Karpas-422 (cell line): ENCODE data around the gene ZMIZ1. TPM values are rescaled to one million over a fixed set of nuclear protein-coding genes. Genes with fewer than 3 reads are reported as not detected.

Experiments
- DNase-seq: peaks from one replicate; pipeline ENCODE4 v3.0.0-alpha.2; 2015
- H2AFZ ChIP-seq: fragments of 200-600 bp; sonication (generic); 2 replicates; pipeline ENCODE4 v1.6.1; 2014; ENCODE audit warnings: antibody characterized with exemption, low read length, mixed read lengths
- H3K27ac ChIP-seq: fragments of 200-600 bp; sonication (generic); 2 replicates; pipeline ENCODE4 v1.5.1; 2014; ENCODE audit warnings: mild to moderate bottlenecking, low read length, moderate library complexity
- H3K27me3 ChIP-seq: fragments of 200-600 bp; sonication (generic); 2 replicates; pipeline ENCODE4 v1.6.1; 2014; ENCODE audit warnings: low read length, mixed read lengths
- H3K36me3 ChIP-seq: fragments of 200-600 bp; sonication (generic); 2 replicates; pipeline ENCODE4 v1.6.1; 2014; ENCODE audit warnings: low read length, mixed read lengths; ENCODE audit not compliant: insufficient read depth
- H3K4me1 ChIP-seq: fragments of 200-600 bp; sonication (generic); 2 replicates; pipeline ENCODE4 v1.6.1; 2014; ENCODE audit warnings: mild to moderate bottlenecking, low read length, mixed read lengths
- H3K4me2 ChIP-seq: fragments of 200-600 bp; sonication (generic); 2 replicates; pipeline ENCODE4 v1.6.1; 2014; ENCODE audit warnings: low read length, low read depth, mild to moderate bottlenecking; ENCODE audit not compliant: poor library complexity, severe bottlenecking
- H3K4me3 ChIP-seq: fragments of 200-600 bp; sonication (generic); 2 replicates; pipeline ENCODE4 v1.5.1; 2014; ENCODE audit warnings: mild to moderate bottlenecking, antibody characterized with exemption, low read length, mixed read lengths
- H3K79me2 ChIP-seq: fragments of 200-600 bp; sonication (generic); 2 replicates; pipeline ENCODE4 v1.6.1; 2014; ENCODE audit warnings: mild to moderate bottlenecking, low read length, mixed read lengths
- H3K9ac ChIP-seq: fragments of 200-600 bp; sonication (generic); 2 replicates; pipeline ENCODE4 v1.6.0; 2014; ENCODE audit warnings: low read length
- H3K9me2 ChIP-seq: fragments of 200-600 bp; sonication (generic), shearing (Covaris generic); replicated peaks from 2 replicates; pipeline ENCODE4 v1.6.0; 2014; ENCODE audit warnings: mild to moderate bottlenecking, low read length, moderate library complexity; ENCODE audit not compliant: insufficient read depth
- H3K9me3 ChIP-seq: fragments of 300-700, 200-600 bp; sonication (generic); 2 replicates; pipeline ENCODE4 v1.6.1; 2014; ENCODE audit warnings: low read length, mixed read lengths
- H4K20me1 ChIP-seq: fragments of 200-600 bp; sonication (generic); 2 replicates; pipeline ENCODE4 v1.6.1; 2014; ENCODE audit warnings: mild to moderate bottlenecking, antibody characterized with exemption, low read length, low read depth; ENCODE audit not compliant: insufficient read depth
- total RNA-seq: library from RNA; depleted of rRNA; stranded (reverse); fragments of >200 nt; shearing (Covaris generic); gene quantifications from 2 replicates; pipeline ENCODE4 v1.2.3, GENCODE V29; 2014; ENCODE audit warnings: low replicate concordance

ZMIZ1 gene
- total RNA-seq, 1 experiment from 2014 or later: 73.1 TPM

- no peaks in the 10 kb centered on the region for H3K9me2 ChIP-seq
- H3K4me3 ChIP-seq: no peak overlapping the region
- no peaks in the 10 kb centered on the region for H3K27me3 ChIP-seq
- H2AFZ ChIP-seq: no peak overlapping the region
- no peak overlapping the region for H3K27ac ChIP-seq
- H4K20me1 ChIP-seq: peaks cover 30% of the 10 kb centered on the region
- H3K9ac ChIP-seq: no peak overlapping the region
- no peaks in the 10 kb centered on the region for H3K9me3 ChIP-seq
- peaks cover 24% of the 10 kb centered on the region for H3K36me3 ChIP-seq
- H3K4me2 ChIP-seq: no peak overlapping the region
- H3K79me2 ChIP-seq: peaks cover 24% of the 10 kb centered on the region
- H3K4me1 ChIP-seq: peaks cover 30% of the 10 kb centered on the region
- no peak for DNase-seq
Observed at GRCh38 chr10:79346012-79346340, 277.2 kb downstream of the ZMIZ1 start.

GRCh38 chr10:79346388-79347225 is 277.8 kb downstream of the ZMIZ1 start:
- Histone ChIP-seq H2AFZ (peak overlapping the region; percentile 28; the same call in 1 of the 2 replicates), H3K4me1 (peaks cover 28% of the 10 kb centered on the region), H3K27me3 (no peaks in the 10 kb centered on the region), H3K27ac (no peak overlapping the region), H3K9ac (peak overlapping the region; percentile 99), H3K9me2 (no peaks in the 10 kb centered on the region), H3K9me3 (no peaks in the 10 kb centered on the region), H3K4me3 (peak overlapping the region; percentile 91), H3K4me2 (peak overlapping the region; percentile 99), H3K36me3 (peaks cover 24% of the 10 kb centered on the region), H4K20me1 (peaks cover 33% of the 10 kb centered on the region), H3K79me2 (peaks cover 24% of the 10 kb centered on the region)
- DNase-seq: peak; percentile 65

GRCh38 chr10:79347226-79347893 is 278.6 kb downstream of the ZMIZ1 start, which contains the start of gene PPIF:
Gene PPIF (plus strand): TSS chr10:79347469. CDS start chr10:79347549, 80 bp downstream.
- peaks cover 24% of the 10 kb centered on the region for H3K79me2 ChIP-seq
- peak within 1 kb of the TSS; percentile 72 for H3K27ac ChIP-seq
- H3K9ac ChIP-seq: peak within 1 kb of the TSS; percentile 99
- no peaks in the 10 kb centered on the region for H3K9me2 ChIP-seq
- no peaks in the 10 kb centered on the region for H3K9me3 ChIP-seq
- peaks cover 29% of the 10 kb centered on the region for H3K36me3 ChIP-seq
- peak within 1 kb of the TSS; percentile 28; the same call in 1 of the 2 replicates for H2AFZ ChIP-seq
- peaks cover 38% of the 10 kb centered on the region for H4K20me1 ChIP-seq
- peak; percentile 96 for DNase-seq
- peaks cover 28% of the 10 kb centered on the region for H3K4me1 ChIP-seq
- H3K27me3 ChIP-seq: no peaks in the 10 kb centered on the region
- H3K4me2 ChIP-seq: peak within 1 kb of the TSS; percentile 99
- peak within 1 kb of the TSS; percentile 91 for H3K4me3 ChIP-seq

GRCh38 chr10:79347894-79348639 is 279.3 kb downstream of the ZMIZ1 start:
- H3K9ac ChIP-seq: peak overlapping the region; percentile 99
- H2AFZ ChIP-seq: no peak overlapping the region
- H3K4me2 ChIP-seq: peak overlapping the region; percentile 99
- peak overlapping the region; percentile 91 for H3K4me3 ChIP-seq
- peaks cover 28% of the 10 kb centered on the region for H3K4me1 ChIP-seq
- no peaks in the 10 kb centered on the region for H3K9me3 ChIP-seq
- peaks cover 45% of the 10 kb centered on the region for H4K20me1 ChIP-seq
- peak overlapping the region; percentile 72 for H3K27ac ChIP-seq
- H3K9me2 ChIP-seq: no peaks in the 10 kb centered on the region
- no peaks in the 10 kb centered on the region for H3K27me3 ChIP-seq
- peaks cover 24% of the 10 kb centered on the region for H3K79me2 ChIP-seq
- peak; percentile 88 for DNase-seq
- H3K36me3 ChIP-seq: peaks cover 36% of the 10 kb centered on the region

GRCh38 chr10:79348640-79348988 is 279.8 kb downstream of the ZMIZ1 start:
- peaks cover 24% of the 10 kb centered on the region for H3K79me2 ChIP-seq
- peaks cover 28% of the 10 kb centered on the region for H3K4me1 ChIP-seq
- peak overlapping the region; percentile 99 for H3K9ac ChIP-seq
- peak overlapping the region; percentile 91 for H3K4me3 ChIP-seq
- H3K9me3 ChIP-seq: no peaks in the 10 kb centered on the region
- H3K27me3 ChIP-seq: no peaks in the 10 kb centered on the region
- no peaks in the 10 kb centered on the region for H3K9me2 ChIP-seq
- no peak overlapping the region for H2AFZ ChIP-seq
- peak overlapping the region; percentile 72; the same call in 1 of the 2 replicates for H3K27ac ChIP-seq
- peaks cover 47% of the 10 kb centered on the region for H4K20me1 ChIP-seq
- DNase-seq: no peak
- peaks cover 40% of the 10 kb centered on the region for H3K36me3 ChIP-seq
- peak overlapping the region; percentile 99 for H3K4me2 ChIP-seq

GRCh38 chr10:79349072-79349491 is 280.3 kb downstream of the ZMIZ1 start:
- Histone ChIP-seq H3K4me3 (peak overlapping the region; percentile 91), H4K20me1 (peaks cover 47% of the 10 kb centered on the region), H3K4me1 (peaks cover 28% of the 10 kb centered on the region)

GRCh38 chr10:79349766-79350406 is 281.1 kb downstream of the ZMIZ1 start:
- H3K36me3 ChIP-seq: peaks cover 53% of the 10 kb centered on the region
- H3K4me1 ChIP-seq: peaks cover 28% of the 10 kb centered on the region
- peaks cover 24% of the 10 kb centered on the region for H3K79me2 ChIP-seq
- H3K4me2 ChIP-seq: no peak overlapping the region
- H3K27me3 ChIP-seq: no peaks in the 10 kb centered on the region
- H2AFZ ChIP-seq: no peak overlapping the region
- no peaks in the 10 kb centered on the region for H3K9me2 ChIP-seq
- H3K27ac ChIP-seq: no peak overlapping the region
- H3K4me3 ChIP-seq: no peak overlapping the region
- peaks cover 55% of the 10 kb centered on the region for H4K20me1 ChIP-seq
- no peak for DNase-seq
- no peak overlapping the region for H3K9ac ChIP-seq
- H3K9me3 ChIP-seq: no peaks in the 10 kb centered on the region

More at GRCh38 chr10:79349072-79349491, 280.3 kb downstream of the ZMIZ1 start:
- H3K27ac ChIP-seq: no peak overlapping the region
- no peaks in the 10 kb centered on the region for H3K9me3 ChIP-seq
- H3K4me2 ChIP-seq: peak overlapping the region; percentile 99
- H3K79me2 ChIP-seq: peaks cover 24% of the 10 kb centered on the region
- H3K27me3 ChIP-seq: no peaks in the 10 kb centered on the region
- peaks cover 45% of the 10 kb centered on the region for H3K36me3 ChIP-seq
- peak overlapping the region; percentile 99 for H3K9ac ChIP-seq
- H2AFZ ChIP-seq: no peak overlapping the region
- DNase-seq: no peak
- H3K9me2 ChIP-seq: no peaks in the 10 kb centered on the region
